HepG2 (cell line): Measurements from ENCODE around the gene CLDN7. TPM values are rescaled to one million over a fixed set of nuclear protein-coding genes. Genes with fewer than 3 reads are reported as not detected.

Experiments used
- AFF4 ChIP-seq: sonication (generic); formaldehyde crosslinking; IDR thresholded peaks from 2 replicates; pipeline ENCODE4 v1.4.0; 2020; ENCODE audit warnings: missing genetic modification reagents
- BCL6 ChIP-seq: IDR thresholded peaks from 2 replicates; pipeline ENCODE4 v1.6.1; 2016; ENCODE audit warnings: missing genetic modification reagents, missing compliant biosample characterization
- E2F5 ChIP-seq: sonication (generic); formaldehyde crosslinking; conservative IDR thresholded peaks from 2 replicates; pipeline ENCODE4 v1.4.0; 2020; ENCODE audit warnings: missing genetic modification reagents
- GMEB1 ChIP-seq: sonication (generic); formaldehyde crosslinking; IDR thresholded peaks from 2 replicates; pipeline ENCODE4 v1.5.1; 2020; ENCODE audit warnings: missing genetic modification reagents, mild to moderate bottlenecking, borderline replicate concordance
- GTF2F1 ChIP-seq: fragments of 150-350 bp; IDR thresholded peaks from 2 replicates; pipeline ENCODE4 v1.6.1; 2014; ENCODE audit warnings: low read length
- HMG20B ChIP-seq: conservative IDR thresholded peaks from 2 replicates; pipeline ENCODE4 v1.6.1; 2016; ENCODE audit warnings: missing genetic modification reagents, missing compliant biosample characterization
- NBN ChIP-seq: fragments of 450-650 bp; conservative IDR thresholded peaks from 2 replicates; pipeline ENCODE4 v1.6.1; 2017
- RFX5 ChIP-seq: IDR thresholded peaks from 2 replicates; pipeline ENCODE4 v1.6.1; 2011; ENCODE audit warnings: low read depth, low read length, improper control_type of control experiment
- THAP7 ChIP-seq: sonication (generic); formaldehyde crosslinking; IDR thresholded peaks from 2 replicates; pipeline ENCODE4 v1.8.1; 2023; ENCODE audit warnings: mild to moderate bottlenecking, missing genetic modification reagents
- ZBED4 ChIP-seq: sonication (generic); formaldehyde crosslinking; IDR thresholded peaks from 2 replicates; pipeline ENCODE4 v1.4.0; 2020; ENCODE audit warnings: missing genetic modification reagents, borderline replicate concordance
- ZFP37 ChIP-seq: sonication (generic); formaldehyde crosslinking; IDR thresholded peaks from 2 replicates; pipeline ENCODE4 v1.4.0; 2020; ENCODE audit warnings: missing genetic modification reagents, borderline replicate concordance
- ZNF639 ChIP-seq: conservative IDR thresholded peaks from 2 replicates; pipeline ENCODE4 v1.6.1; 2018; ENCODE audit warnings: missing genetic modification reagents
- ZNF784 ChIP-seq: sonication (generic); formaldehyde crosslinking; IDR thresholded peaks from 2 replicates; pipeline ENCODE4 v1.5.1; 2020; ENCODE audit warnings: missing genetic modification reagents, mild to moderate bottlenecking, borderline replicate concordance
- polyA plus RNA-seq, 8 experiments: library from polyadenylated mRNA; depleted of rRNA in 3 of 8; stranded (reverse) in 7 of 8; unstranded in 1 of 8; fragments of >200 nt; fragmentation: Illumina TruSeq in 4 of 8; extraction: Trizol in 4 of 8; gene quantifications; 2 replicates each; pipeline versions ENCODE4 v1.2.1 to v1.2.3, GENCODE V29; 2011 to 2016; ENCODE audit warnings: low read depth in 4 of 8, missing spikeins in 1 of 8, mixed read lengths in 1 of 8; ENCODE audit not compliant: insufficient read depth in 1 of 8
- total RNA-seq, 5 experiments: library from RNA; depleted of rRNA; stranded (reverse); fragments of >200 nt; fragmentation: Illumina TruSeq; extraction: Trizol; gene quantifications; 2 replicates each; pipeline ENCODE4 v1.2.3, GENCODE V29; 2016; ENCODE audit warnings: low read depth in 1 of 5

CLDN7 gene
- total and polyA plus RNA-seq, 2 of the 13 experiments (the other 11 are each of a cell fraction or from before 2014, with no cell fraction given) = not detected

- TF ChIP-seq BCL6 (CRISPR knock-in tag) (peak; percentile 12; the same call in 1 of the 2 replicates), ZNF784 (peak; percentile 67; the same call in 1 of the 2 replicates), ZFP37 (peak; percentile 93; the same call in 1 of the 2 replicates), RFX5 (no peak; the same call in 1 of the 2 replicates), NBN (no peak), HMG20B (CRISPR knock-in tag) (no peak), ZNF639 (CRISPR knock-in tag) (peak; percentile 92), ZBED4 (0 out of 2 replicates have a peak, but pooled peaks have one; percentile 12), GMEB1 (peak; percentile 72), AFF4 (no peak), E2F5 (CRISPR knock-in tag) (0 out of 2 replicates have a peak, but pooled peaks have one; percentile 38), GTF2F1 (peak; percentile 97), THAP7 (peak; percentile 42; the same call in 1 of the 2 replicates)
Measured at GRCh38 chr17:7234083-7234951, 28.0 kb downstream of the CLDN7 start, which contains the start of gene DVL2 (continued).
